HL-60 (cell line): ENCODE results near the gene GRID2.

Source experiments
- GABPA ChIP-seq: IDR thresholded peaks from 2 replicates; pipeline ENCODE4 v1.6.1; 2012; ENCODE audit warnings: low read depth
- POLR2AphosphoS5 ChIP-seq: IDR thresholded peaks from 2 replicates; pipeline ENCODE4 v1.6.1; 2012; ENCODE audit warnings: low read depth
- TF ChIP-seq, protein P1 (sequence below): IDR thresholded peaks from one replicate; pipeline ENCODE4 v1.5.1; 2011; ENCODE audit warnings: low read length, control low read depth, inconsistent platforms; ENCODE audit not compliant: insufficient read depth
- TF ChIP-seq, protein P2 (sequence below): IDR thresholded peaks from 2 replicates; pipeline ENCODE4 v1.6.1; 2012; ENCODE audit warnings: low read depth; ENCODE audit not compliant: insufficient replicate concordance

DNA sequence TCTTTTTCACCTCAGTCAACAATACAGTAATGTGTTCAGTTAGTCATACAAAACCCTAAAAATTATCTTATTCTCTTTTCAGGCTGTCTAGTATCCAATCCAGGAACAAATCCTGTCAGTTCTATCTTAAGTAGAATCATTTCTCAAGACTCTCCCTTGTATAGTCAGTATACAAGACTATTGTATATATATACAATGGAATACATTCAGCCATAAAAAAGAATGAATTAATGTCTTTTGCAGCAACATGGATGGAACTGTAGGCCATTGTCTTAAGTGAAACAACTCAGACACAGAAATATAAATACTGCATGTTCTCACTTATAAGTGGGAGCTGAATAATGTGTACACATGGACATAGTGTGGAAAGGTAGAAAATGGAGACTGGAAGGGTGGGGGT, 1023.6 kb downstream of the GRID2 start:
- TF ChIP-seq, protein P1, sequence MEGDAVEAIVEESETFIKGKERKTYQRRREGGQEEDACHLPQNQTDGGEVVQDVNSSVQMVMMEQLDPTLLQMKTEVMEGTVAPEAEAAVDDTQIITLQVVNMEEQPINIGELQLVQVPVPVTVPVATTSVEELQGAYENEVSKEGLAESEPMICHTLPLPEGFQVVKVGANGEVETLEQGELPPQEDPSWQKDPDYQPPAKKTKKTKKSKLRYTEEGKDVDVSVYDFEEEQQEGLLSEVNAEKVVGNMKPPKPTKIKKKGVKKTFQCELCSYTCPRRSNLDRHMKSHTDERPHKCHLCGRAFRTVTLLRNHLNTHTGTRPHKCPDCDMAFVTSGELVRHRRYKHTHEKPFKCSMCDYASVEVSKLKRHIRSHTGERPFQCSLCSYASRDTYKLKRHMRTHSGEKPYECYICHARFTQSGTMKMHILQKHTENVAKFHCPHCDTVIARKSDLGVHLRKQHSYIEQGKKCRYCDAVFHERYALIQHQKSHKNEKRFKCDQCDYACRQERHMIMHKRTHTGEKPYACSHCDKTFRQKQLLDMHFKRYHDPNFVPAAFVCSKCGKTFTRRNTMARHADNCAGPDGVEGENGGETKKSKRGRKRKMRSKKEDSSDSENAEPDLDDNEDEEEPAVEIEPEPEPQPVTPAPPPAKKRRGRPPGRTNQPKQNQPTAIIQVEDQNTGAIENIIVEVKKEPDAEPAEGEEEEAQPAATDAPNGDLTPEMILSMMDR = no peak
- TF ChIP-seq, protein P2, sequence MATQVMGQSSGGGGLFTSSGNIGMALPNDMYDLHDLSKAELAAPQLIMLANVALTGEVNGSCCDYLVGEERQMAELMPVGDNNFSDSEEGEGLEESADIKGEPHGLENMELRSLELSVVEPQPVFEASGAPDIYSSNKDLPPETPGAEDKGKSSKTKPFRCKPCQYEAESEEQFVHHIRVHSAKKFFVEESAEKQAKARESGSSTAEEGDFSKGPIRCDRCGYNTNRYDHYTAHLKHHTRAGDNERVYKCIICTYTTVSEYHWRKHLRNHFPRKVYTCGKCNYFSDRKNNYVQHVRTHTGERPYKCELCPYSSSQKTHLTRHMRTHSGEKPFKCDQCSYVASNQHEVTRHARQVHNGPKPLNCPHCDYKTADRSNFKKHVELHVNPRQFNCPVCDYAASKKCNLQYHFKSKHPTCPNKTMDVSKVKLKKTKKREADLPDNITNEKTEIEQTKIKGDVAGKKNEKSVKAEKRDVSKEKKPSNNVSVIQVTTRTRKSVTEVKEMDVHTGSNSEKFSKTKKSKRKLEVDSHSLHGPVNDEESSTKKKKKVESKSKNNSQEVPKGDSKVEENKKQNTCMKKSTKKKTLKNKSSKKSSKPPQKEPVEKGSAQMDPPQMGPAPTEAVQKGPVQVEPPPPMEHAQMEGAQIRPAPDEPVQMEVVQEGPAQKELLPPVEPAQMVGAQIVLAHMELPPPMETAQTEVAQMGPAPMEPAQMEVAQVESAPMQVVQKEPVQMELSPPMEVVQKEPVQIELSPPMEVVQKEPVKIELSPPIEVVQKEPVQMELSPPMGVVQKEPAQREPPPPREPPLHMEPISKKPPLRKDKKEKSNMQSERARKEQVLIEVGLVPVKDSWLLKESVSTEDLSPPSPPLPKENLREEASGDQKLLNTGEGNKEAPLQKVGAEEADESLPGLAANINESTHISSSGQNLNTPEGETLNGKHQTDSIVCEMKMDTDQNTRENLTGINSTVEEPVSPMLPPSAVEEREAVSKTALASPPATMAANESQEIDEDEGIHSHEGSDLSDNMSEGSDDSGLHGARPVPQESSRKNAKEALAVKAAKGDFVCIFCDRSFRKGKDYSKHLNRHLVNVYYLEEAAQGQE = no peak
- no peak for TF ChIP-seq POLR2AphosphoS5
- TF ChIP-seq GABPA = no peak
